ENCODE measurements around the gene SCMH1.

The SCMH1 gene

GRCh38 chr1:41160498-41161110 is 81.5 kb downstream of the SCMH1 start:
- no peak overlapping the region for H3K4me3 ChIP-seq (ENCODE audit: low read depth, low read length)
- CTCF ChIA-PET = interaction anchor here (1.4 kb wide), 1 partner anchor 9 kb away, joined by 3 read pairs; no protein-coding TSS in a partner anchor
- H3K36me3 ChIP-seq (ENCODE audit: control insufficient read depth in 2 of 2, insufficient read depth in 1 of 2, low read length in 2 of 2) = peaks cover 3 to 43% of the 10 kb centered on the region in 2 experiments; a peak in 2 of 3 replicates
- POLR2A ChIA-PET = no interaction called here
- H3K27ac ChIP-seq (ENCODE audit: extremely low read depth, low read depth, low read length) = no peak overlapping the region
- H3K4me1 ChIP-seq (ENCODE audit: control insufficient read depth, insufficient read depth, low read length) = no peaks in the 10 kb centered on the region
- TF ChIP-seq ZNF398 (tag by site-specific recombination; IDR thresholded peaks at IDR 0.05) (no peak), ZFHX2 (tag by site-specific recombination; conservative IDR thresholded peaks at IDR 0.05) (no peak), PRDM10 (tag by site-specific recombination; IDR thresholded peaks at IDR 0.05) (no peak), ZNF692 (tag by site-specific recombination; IDR thresholded peaks at IDR 0.05) (no peak), ZNF23 (tag by site-specific recombination; IDR thresholded peaks at IDR 0.05; ENCODE audit: borderline replicate concordance) (no peak), ZNF169 (tag by site-specific recombination; IDR thresholded peaks at IDR 0.05) (no peak), MEIS1 (CRISPR knock-in tag; IDR thresholded peaks at IDR 0.05; ENCODE audit: borderline replicate concordance) (no peak), ZNF76 (tag by site-specific recombination; IDR thresholded peaks at IDR 0.05; ENCODE audit: borderline replicate concordance, low read depth) (no peak), ZFP69B (tag by site-specific recombination; IDR thresholded peaks at IDR 0.05) (no peak), ZNF544 (tag by site-specific recombination; IDR thresholded peaks at IDR 0.05) (no peak)
- TF ChIP-seq, protein P1, sequence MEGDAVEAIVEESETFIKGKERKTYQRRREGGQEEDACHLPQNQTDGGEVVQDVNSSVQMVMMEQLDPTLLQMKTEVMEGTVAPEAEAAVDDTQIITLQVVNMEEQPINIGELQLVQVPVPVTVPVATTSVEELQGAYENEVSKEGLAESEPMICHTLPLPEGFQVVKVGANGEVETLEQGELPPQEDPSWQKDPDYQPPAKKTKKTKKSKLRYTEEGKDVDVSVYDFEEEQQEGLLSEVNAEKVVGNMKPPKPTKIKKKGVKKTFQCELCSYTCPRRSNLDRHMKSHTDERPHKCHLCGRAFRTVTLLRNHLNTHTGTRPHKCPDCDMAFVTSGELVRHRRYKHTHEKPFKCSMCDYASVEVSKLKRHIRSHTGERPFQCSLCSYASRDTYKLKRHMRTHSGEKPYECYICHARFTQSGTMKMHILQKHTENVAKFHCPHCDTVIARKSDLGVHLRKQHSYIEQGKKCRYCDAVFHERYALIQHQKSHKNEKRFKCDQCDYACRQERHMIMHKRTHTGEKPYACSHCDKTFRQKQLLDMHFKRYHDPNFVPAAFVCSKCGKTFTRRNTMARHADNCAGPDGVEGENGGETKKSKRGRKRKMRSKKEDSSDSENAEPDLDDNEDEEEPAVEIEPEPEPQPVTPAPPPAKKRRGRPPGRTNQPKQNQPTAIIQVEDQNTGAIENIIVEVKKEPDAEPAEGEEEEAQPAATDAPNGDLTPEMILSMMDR (tag by site-specific recombination; IDR thresholded peaks at IDR 0.05) = no peak
- TF ChIP-seq, protein P2, sequence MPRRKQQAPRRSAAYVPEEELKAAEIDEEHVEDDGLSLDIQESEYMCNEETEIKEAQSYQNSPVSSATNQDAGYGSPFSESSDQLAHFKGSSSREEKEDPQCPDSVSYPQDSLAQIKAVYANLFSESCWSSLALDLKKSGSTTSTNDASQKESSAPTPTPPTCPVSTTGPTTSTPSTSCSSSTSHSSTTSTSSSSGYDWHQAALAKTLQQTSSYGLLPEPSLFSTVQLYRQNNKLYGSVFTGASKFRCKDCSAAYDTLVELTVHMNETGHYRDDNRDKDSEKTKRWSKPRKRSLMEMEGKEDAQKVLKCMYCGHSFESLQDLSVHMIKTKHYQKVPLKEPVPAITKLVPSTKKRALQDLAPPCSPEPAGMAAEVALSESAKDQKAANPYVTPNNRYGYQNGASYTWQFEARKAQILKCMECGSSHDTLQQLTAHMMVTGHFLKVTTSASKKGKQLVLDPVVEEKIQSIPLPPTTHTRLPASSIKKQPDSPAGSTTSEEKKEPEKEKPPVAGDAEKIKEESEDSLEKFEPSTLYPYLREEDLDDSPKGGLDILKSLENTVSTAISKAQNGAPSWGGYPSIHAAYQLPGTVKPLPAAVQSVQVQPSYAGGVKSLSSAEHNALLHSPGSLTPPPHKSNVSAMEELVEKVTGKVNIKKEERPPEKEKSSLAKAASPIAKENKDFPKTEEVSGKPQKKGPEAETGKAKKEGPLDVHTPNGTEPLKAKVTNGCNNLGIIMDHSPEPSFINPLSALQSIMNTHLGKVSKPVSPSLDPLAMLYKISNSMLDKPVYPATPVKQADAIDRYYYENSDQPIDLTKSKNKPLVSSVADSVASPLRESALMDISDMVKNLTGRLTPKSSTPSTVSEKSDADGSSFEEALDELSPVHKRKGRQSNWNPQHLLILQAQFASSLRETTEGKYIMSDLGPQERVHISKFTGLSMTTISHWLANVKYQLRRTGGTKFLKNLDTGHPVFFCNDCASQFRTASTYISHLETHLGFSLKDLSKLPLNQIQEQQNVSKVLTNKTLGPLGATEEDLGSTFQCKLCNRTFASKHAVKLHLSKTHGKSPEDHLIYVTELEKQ (tag by site-specific recombination; IDR thresholded peaks at IDR 0.05; ENCODE audit: borderline replicate concordance) = no peak
- no peaks in the 10 kb centered on the region for H3K9me3 ChIP-seq (ENCODE audit: control insufficient read depth, insufficient read depth, low read depth, low read length)
